Measurements from ENCODE around the gene TDRD10.

- TF ChIP-seq CTCF (IDR thresholded peaks at IDR 0.05; ENCODE audit: low read depth, low read length, missing input control) (no peak), YY1 (IDR thresholded peaks at IDR 0.05) (no peak), JUND (IDR thresholded peaks at IDR 0.05) (no peak), MAX (IDR thresholded peaks at IDR 0.05) (no peak), ZBTB33 (IDR thresholded peaks at IDR 0.05) (no peak), ATF3 (IDR thresholded peaks at IDR 0.05) (no peak)
These were observed 34.5 kb upstream of the TDRD10 start for GRCh38 chr1:154467434-154468102.

All from liver (tissue), 3 donors.